CD4-positive, alpha-beta T cell treated with Interleukin-10 for 1 hour (primary cell): ENCODE results near the gene PSMG3.

Experiments used
- DNase-seq: peaks from one replicate; pipeline ENCODE4 v3.0.0-alpha.2; 2020

PSMG3 gene

DNA sequence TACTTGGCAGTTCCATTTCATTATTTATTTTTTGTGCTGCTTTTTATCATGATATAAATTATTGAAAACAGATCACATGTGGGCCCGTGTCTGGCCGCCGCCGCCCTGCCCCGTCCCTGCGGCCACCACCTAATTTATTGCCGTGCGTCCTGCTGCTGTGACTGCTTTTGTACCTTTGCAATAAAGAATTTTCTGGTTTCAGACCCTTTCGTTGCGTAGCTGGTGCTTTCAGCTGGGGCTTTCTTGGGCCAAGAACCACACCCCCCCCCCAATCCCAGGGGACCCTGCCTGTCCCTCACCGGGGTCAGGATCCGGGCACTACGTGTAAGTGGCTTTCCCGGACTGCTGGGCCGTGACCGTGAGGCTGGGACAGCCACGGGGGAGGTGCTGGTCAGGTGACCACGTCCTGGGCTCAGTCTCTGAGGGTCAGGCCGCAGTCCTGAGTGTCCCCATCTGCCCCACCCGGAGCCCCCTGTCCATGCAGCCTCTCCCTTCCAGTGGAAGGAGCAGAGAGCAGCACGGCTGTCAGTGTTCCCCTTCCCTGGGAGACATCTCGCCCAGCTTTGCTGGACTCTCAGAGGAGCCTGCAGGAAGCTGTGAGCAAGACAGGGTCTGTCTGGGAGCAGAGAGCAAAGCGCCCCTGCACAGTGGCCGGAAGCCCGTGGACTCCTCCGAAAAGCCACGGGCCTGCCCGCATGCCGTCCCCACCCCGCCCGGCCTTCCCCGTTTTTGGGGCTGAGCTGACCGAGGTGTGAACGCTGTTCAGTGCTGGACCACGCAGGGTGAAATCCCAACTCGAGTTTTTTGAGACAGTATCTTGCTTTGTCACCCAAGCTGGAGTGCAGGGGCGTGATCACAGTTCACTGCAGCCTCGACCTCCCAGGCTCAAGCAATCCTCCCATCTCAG, 26.7 kb downstream of the PSMG3 start:
- DNase-seq: no peak

DNA sequence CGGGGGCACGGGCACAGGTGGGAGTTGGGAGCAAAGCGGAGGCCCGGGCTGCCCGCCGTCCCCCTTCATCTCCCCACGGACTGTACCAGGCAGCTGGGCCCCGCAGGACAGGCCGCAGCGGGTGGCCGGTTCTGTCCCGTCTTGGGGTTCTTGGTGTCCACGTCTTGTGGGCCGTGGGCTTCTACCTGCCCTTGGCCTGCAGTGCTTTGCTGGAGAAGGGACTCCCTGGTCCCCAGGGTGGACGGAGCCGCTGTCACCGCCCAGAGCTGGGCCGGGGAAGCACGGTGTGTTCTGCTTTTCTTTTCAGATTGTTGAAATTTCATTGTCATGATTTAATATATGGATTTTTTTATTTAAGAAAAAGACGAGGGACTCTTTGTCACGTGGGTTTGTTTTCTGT, 27.5 kb downstream of the PSMG3 start:
- no peak for DNase-seq

DNA sequence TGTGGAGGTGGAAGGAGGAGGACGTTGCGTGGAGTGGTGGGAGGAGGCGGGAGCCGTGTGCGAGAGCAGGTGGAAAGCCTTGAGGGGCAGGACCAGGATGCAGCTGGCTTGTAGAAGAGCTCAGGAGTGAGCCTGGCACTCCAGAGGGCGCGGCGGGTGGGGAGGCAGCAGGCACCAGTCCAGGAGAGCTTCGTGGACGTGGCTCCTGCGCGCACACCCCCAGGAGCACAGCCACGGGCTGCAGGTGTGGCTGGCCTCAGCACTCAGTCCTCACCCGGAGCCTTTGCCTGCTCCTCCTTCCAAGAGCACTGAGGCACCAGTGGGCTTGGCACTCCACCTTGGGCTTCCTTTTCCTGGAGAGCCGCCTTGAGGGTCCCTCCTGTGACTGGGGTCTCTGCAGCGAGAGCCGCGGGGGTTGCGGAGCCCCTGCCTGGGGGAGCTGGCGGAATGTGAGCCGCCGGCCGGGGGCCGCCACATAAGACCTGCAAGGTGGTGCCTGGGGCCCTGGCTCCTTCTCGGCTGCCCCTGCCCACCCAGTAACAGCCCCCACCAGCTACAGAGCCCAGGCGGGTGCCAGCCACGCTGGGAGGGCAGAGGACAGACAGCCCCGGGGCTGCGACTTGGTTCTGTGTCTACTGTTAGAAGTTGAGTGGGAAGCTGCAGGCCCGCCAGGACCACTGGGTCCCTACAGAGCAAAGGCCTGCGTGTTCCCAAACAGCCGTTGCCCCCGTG, 28.2 kb downstream of the PSMG3 start:
- no peak for DNase-seq

DNA sequence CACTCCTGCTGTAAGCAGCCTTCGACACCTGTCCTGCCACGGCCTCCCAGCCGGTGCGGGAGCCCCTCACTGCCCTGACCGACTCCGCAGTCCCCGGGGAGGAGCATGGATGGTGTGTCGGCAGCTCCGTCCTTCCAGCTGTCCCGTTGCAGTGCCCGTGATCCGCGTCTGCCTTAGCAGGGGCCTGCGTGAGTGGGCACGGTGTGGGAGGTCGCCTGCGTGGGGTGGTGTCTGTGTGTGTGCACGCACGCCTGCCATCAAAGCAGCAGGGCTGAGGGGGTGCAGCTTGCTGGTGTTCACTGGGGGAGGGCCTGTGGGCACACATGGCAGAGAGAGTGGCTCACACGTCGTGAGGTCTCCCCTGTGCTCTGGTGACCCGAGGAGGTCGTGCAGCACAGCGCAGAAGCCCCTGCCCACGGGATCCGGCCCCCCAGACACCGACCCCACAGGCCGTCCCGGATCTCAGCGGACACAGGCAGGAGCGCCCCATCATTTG, 29.0 kb downstream of the PSMG3 start:
- DNase-seq: no peak

DNA sequence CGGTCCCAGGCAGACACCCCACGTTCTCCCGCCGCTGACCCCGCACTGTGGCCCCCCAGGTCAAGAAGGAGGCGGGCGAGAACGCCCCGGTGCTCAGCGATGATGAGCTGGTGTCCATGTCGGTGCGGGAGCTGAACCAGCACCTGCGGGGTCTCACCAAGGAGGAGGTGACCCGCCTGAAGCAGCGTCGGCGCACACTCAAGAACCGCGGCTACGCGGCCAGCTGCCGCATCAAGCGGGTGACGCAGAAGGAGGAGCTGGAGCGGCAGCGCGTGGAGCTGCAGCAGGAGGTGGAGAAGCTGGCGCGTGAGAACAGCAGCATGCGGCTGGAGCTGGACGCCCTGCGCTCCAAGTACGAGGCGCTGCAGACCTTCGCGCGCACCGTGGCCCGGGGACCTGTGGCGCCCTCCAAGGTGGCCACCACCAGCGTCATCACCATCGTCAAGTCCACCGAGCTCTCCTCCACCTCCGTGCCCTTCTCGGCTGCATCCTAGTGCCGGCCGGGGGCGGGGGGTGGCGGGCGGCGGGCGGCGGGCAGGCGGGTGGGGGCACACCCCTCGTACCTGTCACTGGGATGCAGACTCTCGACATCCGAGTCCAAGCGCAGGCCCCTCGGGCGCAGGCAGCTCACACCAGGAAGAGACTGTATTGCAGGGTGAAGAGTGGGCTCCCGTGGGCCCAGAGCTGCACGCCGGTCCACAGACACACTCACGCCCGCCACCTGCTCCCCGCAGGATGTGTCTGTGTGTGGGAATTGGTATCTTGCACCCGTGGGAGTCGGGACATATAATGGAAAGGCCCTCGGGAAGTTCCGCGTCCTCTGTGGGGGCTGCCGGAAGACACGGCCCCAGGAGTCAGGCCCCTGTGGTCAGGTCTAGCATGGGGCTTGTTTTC, 29.7 kb downstream of the PSMG3 start:
- no peak for DNase-seq

DNA sequence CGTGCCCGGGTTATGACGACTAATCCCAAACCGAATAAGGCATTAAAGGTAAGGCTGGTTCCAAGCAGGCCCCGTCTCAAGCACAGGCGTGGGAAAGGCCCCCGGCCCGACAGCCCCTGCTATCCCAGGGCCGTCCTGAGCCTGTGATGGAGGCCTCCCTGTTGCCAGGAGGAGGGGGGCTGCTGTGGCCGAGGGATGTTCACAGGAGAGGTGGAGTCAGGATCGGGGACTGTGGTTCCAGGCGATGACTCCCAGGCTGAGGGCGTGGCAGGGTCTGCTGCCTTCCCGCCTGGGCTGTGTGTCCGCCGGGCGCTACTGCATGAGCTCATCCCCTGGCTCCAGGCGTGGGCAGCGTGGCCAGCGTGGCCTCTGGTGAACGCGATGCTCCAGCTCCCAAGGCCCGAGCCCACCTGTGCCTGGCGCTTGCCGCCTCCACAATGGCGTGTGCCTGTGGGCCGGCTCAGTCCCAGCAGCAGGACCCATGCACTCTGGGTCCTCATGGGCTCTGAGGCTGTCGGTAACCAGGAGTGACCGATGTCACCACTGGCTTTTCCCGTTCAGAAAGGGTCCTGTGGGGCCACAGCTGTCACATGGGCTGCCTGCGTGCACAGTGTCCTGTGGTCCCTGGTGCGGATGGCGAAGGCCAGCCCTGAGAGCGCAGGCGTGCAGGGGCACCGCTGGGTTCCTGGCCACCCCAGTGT, 30.5 kb downstream of the PSMG3 start:
- no peak for DNase-seq

DNA sequence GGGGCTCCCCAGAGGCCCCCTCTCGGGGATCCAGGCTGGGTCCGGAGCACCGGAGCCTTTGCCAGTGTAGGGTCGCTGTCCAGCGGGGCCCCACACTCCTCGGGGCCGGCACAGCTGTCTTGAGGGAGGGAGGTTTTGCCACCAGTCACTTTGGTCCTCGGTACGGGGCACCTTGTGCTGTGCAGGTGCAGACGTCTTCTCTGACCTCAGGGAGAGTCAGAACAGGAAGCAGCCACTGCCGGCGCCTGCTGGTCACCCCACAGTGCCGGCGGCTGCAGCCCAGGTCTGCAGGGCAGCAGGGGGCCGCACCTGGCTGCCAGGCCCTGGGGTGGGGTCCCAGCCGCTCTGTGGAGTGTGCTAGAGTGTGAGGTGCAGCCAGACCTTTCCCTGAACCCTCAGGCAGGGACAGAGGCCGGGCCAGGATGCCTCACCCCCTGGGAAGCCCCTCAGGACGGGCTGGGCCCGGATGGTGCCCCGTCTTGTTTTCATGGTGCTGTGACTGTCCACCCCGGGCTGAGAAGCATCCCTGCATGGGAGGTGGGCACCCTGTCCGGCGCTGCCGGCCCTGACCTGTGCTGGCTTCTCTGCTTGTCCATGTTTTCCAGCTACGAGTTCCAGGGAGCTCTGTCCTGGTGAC, 31.2 kb downstream of the PSMG3 start:
- DNase-seq: no peak

DNA sequence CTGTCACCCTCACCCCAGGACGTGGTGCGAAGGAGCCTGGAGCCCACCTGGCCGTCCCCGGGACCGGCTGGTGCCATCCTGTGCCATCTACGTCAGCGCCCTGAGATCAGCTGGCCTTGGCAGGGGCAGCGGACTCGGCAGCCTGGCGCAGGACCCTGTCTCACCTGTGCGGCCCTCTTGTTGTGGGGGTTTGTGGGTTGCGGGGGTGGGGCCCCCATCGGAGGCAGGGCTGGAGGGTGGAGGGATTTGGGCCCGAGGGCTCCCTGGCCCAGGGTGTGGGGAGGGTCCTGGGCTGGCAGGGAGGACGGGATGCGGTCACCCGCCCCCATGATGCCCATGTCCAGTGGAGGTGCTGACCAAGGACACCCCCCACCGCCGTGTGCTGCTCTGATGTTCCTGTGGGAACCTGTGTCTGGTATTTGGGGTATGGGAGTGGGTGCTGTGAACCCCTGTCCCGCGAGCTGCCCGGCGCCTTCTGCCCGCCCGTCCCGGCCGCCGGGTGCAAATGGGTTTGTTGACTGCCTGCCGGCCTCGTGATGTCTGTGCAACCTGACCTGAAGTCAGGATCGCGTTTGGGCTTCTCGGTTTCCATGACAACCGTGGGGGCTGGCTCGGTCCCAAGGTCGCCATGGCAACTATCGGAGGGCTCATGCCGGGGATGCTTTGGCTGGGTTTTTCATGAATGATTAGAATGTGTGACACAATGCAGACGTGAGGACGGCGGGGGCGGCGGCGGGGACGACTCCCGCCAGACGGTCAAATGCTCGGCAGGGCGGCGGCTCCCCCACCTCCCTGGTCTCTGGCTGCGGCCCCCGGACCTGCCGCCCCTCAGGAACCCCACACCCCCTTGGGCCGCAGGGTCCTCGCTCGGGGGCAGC, 32.1 kb downstream of the PSMG3 start:
- no peak for DNase-seq

DNA sequence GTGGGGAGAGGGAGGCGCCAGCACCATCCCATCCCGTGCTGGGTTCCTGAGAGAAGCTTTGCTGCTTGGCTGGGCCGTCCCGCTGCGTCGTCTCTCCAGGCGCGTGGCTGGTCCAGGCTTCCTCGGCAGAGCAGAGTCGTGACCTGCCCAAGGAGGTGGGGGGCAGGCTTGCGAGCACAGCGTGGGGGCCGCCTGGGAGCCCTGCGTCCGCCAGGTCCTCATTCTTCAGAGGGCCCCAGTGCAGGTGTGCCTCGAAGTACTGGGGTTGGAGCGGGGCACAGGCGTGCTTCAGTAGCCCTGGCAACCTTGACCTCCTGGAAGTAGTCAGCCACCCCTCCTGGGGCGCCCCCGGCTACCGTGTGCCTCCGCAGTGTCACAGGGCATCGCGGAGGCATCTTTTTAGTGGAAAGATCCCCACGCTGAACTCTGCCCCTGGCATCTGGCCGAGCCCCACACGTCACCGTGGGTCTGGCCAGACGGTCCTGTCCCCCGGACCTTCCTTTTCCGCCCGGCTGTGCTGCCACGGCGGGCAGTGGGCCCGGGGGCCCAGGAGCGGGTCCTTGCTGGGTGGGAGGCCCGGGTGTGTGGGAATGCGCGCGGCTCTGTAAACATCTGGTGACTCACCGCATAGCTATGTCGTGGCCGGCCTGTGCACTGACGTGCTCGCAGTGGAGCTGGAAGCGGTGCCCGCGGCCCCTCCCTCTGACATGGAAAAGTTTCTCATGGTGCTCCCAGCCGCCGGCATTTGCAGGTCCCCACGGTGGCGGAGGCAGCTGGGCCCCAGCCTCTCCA, 32.9 kb downstream of the PSMG3 start:
- DNase-seq: no peak

DNA sequence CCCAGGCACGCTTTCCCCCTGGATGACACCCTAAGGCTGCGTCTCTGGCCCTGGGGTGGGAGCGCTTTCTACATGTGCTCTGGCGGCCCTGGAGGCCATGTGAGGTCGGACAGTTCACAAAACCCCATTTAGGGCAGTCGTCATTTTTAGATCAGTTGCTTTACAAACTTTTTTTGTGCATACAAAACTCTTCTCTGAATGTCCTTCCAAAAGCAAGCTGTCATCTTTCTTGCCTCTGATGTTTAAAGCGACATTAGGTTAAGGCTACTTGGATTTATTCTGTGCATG, 33.4 kb downstream of the PSMG3 start:
- DNase-seq: no peak

DNA sequence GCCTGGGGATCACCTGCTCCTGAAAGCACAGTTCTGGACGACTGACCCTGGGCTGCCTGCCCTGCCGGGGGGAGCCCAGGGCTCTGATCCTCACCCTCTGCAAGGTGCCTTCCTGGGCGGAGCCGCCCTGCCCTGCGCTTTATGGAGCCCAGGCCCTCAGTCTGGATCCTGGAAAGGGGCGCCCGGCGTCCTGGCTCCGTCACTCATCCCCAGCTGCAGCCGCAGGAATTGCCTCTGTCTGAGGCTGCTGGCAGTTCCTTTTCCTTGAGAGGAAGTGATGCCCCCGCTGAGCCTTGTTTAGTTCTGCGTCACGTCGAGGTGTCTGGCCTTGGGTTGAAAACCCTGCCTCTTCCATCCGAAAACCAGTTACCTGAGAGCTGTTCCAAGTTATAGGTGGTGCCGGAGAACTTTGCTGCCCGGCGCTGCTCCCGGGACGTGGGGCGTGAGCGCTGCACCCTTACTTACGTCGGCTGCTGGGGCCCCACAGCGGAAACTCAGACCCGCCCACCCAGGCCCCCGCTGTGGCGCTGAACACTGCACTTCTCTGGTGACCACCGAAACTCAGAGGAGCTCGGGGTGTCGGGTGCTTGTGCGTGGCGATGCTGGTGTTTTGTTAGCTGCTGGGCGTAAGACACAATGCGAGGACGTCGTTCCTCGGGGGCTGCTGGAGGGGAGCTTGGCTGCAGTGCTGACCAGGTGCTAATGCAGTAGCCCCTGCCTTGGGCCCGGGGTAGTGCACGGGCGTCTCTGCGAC, 34.0 kb downstream of the PSMG3 start:
- DNase-seq: no peak

DNA sequence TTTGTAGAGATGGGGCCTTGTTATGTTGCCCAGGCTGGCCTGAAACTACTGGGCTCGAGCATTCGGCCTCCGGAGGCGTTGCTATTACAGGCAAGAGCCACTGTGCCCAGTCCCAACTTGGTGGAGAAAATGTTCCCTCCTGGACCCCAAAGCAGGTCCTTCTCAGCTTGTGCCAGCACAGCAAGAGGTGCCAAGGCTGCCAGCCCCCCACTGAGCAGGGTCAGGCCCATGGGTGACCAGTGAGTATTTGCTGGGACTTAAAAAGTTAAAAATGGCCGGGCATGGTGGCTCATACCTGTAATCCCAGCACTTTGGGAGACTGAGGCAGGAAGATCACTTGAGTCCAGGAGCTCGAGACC, 34.8 kb downstream of the PSMG3 start:
- DNase-seq: no peak

DNA sequence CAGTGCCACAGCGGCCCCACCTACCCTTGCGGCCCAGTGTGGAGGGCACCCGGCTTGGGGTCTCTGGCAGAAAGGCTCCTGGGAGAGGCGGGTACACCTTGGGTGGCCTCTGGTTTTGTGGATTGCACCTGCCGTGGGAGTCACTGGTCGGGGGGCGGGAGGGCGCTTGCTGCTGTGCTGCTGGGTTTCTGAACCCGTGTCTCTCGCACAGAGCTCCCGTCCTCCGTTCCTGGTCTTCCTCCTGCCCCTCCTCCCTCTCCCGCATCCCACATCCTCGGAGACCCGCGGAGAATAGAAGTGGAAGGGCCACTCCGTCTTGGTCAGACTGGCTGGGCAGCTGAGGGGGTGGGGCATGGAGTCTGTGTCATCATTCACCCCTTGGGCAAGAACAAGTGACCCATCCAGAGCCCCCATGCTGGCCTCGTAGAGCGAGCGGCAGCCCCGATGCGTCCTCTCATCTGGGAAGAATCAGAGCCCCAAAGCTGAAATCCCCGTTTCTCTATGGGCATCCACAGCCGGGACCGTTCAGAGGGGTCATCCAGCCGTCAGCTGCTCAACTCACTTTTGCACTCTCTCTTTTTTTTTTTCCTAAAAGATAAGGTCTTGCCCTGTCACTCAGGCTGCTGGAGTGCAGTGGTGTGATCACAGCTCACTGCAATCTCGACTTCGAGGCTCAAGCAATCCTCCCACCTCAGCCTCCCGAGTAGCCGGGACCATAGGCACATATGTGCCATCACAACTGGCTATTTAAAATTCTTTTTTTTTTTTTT, 35.3 kb downstream of the PSMG3 start:
- no peak for DNase-seq

DNA sequence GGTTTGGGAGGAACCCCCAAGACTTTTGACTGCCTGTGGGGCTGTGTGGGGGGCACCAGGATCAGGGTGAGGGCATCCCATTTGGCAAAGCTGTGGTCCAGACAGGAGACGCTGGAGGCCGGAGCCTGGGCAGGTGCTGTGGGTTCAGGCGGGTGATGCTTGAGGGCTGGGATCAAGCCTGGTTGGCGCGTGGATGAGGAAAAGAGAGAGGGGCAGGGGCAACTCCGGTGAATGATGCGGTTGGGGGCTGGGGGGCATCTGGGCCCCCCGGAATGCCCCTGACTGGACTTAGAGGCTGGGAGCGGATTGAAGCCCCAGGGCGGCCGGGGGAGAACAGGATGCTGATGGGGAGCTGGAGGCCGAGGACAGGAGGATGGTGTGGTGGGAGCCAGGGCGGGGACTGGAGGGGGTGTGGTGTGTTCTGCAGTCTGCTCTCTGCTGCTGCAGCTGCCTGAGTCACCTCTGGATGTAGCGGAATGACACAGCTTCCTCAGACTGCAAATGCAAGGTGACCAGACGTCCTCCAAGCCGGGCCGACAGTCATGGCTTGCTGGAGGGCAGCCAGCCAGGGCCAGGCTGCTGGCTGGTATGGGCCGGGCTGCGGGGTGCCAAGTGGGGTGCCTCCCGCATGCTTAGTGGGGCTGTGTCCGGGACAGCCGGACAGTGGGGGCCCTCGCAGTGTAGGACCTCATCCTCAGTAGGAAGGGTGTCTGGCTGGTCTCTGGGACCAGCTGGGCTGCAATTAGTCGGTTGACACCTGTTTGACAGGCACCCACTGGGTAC, 36.1 kb downstream of the PSMG3 start:
- no peak for DNase-seq

DNA sequence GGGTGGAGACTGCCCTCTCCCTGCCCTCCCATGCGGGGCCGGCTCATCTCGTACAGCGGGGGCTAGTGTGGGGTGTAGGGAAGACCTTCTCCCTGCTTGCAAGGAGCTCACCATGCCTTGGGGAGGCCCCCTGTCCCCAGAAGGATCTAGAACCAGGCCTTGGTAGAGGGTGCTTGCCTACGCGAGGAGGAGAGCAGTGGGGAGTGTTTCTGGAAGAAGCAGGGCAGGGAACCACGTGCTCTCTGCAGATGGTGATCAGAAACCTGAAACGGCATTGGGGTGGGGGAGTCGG, 36.6 kb downstream of the PSMG3 start:
- no peak for DNase-seq

DNA sequence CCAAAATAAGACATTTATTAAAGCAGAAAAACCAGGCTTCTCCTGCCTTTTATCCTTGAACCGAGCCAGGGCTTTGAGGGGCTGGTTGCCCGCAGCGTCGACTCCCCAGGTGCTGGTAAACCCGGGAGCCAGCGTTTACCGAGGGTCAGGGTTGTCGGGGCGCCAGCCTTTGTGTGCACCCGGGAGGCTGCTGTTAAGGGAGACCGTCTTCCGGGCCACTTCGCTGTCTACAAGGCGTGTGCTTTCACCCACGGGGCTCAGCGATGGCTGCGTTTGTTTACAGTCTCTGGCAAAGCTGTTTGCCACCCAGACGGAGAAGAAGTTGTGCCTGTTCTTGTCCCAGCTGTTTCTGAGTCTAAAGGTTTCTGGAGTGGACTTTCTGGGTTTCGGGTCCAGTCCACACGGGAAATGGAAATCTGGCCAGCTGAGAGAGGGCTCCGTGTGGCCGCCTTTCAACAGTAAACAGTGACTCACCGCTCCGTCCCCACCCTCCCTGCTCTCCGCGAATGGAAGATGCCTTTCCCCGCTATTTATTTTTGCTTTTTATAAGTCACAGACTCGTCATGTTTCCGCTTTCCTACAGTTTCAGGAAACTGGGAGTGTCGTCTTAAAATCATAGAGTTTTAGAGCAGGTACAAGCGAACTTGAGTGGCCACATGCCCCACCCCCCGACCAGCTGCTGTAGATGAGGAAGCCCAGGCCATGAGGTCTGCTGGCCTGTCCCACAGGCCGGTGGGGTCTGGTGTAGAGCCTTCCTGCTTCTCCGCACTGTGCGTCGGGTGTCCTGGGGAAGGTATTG, 37.2 kb downstream of the PSMG3 start:
- DNase-seq: peak; percentile 61

DNA sequence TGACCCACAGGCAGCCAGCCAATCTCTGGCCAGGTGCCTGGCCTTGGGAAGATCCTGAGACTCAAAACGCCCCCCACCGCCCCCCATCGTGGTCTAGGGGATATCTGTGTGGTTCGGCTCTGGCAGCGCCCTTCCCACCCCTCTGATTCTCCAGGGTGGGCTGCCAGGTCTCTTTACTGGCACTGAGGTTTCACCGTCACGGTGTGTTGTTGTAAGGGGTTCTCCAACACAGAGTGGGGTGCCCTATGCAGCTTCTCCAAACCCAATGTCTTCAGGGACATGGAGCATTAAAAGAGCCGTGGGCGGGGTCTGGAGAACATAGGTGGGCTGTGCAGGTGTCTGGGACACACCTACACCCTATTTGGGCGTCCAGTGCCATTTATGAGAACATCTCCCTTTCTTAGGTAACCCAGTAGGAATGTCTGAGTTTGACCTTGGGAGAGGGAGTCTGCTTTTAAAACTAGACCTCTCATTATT, 37.8 kb downstream of the PSMG3 start:
- peak; percentile 31 for DNase-seq
